Fibroblast of the conjunctiva (primary cell): Measurements from ENCODE around the gene NBPF9.
"Not testable (repeated sequence)": the region's sequence is repeated elsewhere in the genome, so short reads cannot be mapped to it uniquely, and the experiment has no call there.

ENCODE experiments used
- DNase-seq: peaks from one replicate; pipeline ENCODE4 v3.0.0-alpha.2; 2010; ENCODE audit warnings: low read depth

NBPF9 gene

GRCh38 chr1:149015522-149015921, 87.8 kb downstream of the NBPF9 start:
- not testable (repeated sequence) for DNase-seq

GRCh38 chr1:149013513-149013912, 89.8 kb downstream of the NBPF9 start:
- DNase-seq, result not testable (repeated sequence)

DNA sequence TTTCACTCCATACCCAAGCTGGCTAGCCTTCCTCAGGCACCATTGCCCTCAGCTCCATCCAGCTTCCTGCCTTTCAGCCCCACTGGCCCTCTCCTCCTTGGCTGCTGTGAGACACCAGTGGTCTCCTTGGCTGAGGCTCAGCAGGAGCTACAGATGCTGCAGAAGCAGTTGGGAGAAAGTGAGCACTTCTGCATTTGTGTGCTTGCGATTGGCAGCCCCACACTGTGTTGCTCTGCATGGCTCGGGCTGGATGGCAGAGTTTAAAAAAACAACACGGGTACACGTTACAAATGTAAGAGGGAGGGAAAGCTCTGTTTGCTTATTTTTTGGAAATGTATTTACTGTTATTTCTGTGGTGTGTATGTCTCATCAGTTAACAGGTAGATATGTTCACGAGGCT, 90.8 kb downstream of the NBPF9 start:
- DNase-seq, result not testable (repeated sequence)

GRCh38 chr1:149009761-149010160, 93.6 kb downstream of the NBPF9 start:
- DNase-seq, result not testable (repeated sequence)

DNA sequence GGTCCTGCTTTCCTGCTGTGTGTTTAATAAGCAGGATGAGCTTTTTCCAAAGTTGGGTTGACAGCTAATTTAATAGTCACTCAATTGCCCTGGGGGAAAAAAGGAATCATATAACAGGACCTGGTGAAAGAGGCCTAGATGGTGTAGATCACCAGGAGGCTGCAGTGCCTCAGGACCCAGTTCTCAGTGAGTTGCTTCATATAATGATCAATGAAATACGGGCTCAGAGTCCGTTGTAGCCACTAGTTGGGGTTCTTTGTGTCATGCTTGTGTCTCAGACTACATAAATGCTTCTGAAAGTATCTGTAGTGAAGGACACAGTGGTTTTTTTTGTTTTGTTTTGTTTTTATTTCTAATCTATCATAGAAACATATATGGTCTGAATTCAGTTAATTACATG, 94.6 kb downstream of the NBPF9 start:
- DNase-seq, result not testable (repeated sequence)

- not testable (repeated sequence) for DNase-seq
Observed at GRCh38 chr1:149008326-149008725, 95.0 kb downstream of the NBPF9 start.
